Right ventricle myocardium superior (tissue), 1 donor: ENCODE results near the gene SKAP2. TPM values are rescaled to one million over a fixed set of nuclear protein-coding genes. Genes with fewer than 3 reads are reported as not detected.

ENCODE experiments used
- ATAC-seq: fragments of 200-7000 bp; cut with Tn5 transposase; one replicate; pipeline ENCODE4 v1.9.1; 2020; ENCODE audit warnings: mild to moderate bottlenecking; ENCODE audit not compliant: poor library complexity
- DNase-seq: peaks from one replicate; pipeline ENCODE4 v3.0.0-alpha.2; 2020
- intact Hi-C: fragments of 100-400 bp; cut with DNase I; formaldehyde crosslinking; loops from one replicate; pipeline ENCODE4 v1.11.2; 2022
- total RNA-seq: library from RNA; stranded (reverse); fragmentation: NEBNext Ultra II Directional; extraction: Animal tissue kit (Norgen Biotek cat#: 25700); gene quantifications from one replicate; pipeline ENCODE4 v1.2.1, GENCODE V29; 2021
- donor health status: DM: no; HTN: yes; CAD: no; lungs with severe emphysema.

SKAP2 gene
- total RNA-seq, 1 donor from 2014 or later, result 5.2 TPM

DNA sequence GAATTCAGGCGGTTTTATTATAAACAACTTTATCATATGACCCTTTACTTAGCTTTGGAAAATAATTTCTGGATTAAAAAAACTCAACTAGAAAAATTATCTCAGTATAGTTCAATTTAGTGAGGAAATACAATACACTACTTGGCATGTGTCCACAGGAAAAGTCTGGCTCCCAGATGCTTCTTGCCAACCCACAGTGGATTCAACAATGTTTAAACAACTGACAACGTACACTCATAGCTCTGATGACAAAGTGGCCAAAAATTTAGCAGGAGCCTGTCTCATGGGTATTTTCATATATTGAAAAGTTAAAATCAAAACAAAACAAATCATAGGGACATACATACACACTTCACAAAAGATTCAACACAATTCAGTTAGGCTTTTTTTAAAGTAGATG, 158.8 kb downstream of the SKAP2 start:
- no peak for DNase-seq
- no peak for ATAC-seq
- intact Hi-C loops, result no loop called here

DNA sequence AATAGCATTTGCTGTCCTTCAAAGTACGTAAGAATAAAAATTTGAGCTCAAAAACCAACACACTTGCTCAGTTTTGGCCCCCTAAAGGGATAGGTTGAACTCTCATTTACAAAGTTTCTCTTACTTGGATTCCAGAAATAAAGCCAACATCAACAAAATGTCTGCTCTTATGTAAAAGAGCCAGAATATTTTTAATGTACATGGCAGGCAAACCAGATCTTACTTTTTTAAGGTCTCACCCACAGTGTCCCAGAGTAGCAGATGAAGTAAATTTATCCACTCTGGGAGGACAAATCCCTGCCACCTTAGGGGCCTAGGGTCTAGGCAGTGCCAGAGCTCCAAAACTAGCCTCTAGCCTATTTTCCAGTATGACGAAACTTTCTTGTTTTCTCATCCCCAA, 159.6 kb downstream of the SKAP2 start:
- ATAC-seq, result no peak
- intact Hi-C loops, result no loop called here
- no peak for DNase-seq

DNA sequence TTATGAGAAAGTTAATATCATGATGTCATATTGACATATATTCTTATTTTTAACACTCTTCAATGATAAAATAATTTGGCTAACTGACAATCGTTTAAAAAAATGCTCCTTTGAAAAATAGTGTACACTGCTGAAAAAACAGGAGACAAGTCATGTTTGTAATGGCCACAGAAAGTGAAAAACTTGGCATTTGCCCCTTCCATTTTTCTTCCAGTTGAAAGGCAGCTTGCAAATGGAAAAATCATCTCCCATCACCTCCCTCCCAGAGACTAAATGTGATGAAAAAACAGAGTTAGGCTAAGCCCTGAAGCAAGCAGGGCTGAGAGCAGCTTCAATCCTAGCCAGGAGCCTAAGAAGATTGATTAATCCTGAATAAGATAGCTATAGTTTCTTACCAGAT, 160.4 kb downstream of the SKAP2 start:
- ATAC-seq (no peak), DNase-seq (no peak)
- intact Hi-C loops, result no loop called here

DNA sequence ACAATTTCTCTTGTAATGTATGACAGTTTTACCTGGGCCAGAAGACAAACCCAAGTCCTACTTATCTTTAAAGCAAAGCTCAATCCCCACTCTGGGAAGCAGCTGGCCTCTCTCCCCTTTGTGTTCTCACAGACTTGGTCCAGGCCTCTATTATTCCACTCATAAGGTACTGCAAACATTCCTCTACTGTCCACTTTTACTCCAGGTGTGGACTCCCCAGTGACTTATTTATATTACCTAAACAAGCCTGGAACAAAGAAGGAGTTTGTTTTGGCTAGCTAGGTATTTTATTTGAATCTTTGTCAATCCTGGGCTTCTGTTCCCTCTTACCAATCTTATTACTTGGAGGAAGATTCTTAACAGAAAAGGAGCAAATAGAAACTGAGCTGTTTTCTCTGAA, 163.5 kb downstream of the SKAP2 start:
- ATAC-seq, result no peak
- intact Hi-C loops, result no loop called here
- no peak for DNase-seq

DNA sequence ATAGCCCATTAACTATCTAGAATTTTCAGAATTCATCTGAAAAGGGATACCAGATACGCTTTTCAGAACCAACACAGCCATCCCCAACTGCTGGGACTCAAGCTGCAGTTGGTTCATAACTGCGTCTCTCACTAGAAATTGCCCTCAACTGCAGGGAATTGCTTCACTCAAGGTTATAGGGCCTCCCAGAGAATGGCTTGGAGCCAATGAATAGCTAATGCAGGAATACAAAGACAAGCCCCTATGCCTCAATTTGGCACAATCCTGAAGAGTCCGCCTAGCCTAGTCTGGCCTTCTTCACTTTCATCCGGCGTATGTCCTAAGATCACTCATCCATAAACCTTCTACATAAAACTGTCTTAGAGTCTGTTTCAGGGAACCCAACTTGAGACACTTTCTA, 164.0 kb downstream of the SKAP2 start:
- ATAC-seq (no peak), DNase-seq (no peak)
- intact Hi-C loops, result no loop called here

DNA sequence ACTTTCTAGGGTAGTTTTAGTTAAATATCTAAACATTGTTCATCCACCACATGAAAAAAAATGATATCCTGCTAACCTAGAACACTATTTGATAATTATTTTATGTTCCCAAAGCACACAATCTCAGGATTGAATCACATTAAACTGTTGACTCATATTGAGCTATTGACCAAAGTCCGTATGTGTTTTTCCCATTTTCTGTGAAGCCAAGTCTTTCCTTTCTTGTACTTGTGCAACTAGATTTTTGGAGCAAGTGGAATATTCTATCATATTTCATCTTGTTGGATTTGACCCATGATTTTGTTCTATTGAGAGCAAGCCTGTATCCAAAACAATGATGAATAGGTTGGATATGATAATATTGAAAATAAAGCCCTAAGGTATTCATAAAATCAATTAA, 164.6 kb downstream of the SKAP2 start:
- no peak for DNase-seq
- ATAC-seq, result no peak

DNA sequence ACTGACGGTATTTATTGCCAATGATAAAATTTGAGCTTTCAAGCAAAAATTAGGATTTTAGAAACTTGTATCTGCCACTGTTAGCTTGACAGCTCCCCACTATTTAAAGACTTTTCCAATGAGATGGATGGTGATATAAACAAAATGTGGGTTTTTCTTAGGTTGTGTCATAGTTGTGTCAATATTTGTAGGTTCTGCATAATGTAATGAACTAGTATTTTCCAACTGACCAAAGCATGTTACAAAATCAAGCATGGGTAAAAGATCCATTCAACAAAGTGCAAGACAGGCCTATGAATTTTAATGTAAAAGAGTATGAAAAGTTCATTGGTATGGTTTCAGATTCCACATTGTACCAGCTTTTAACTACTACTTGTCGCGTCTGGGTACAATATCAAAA, 165.6 kb downstream of the SKAP2 start:
- DNase-seq (no peak), ATAC-seq (no peak)
- intact Hi-C loops, result no loop called here

More for the DNA sequence above, 164.6 kb downstream of the SKAP2 start:
- intact Hi-C loops, result no loop called here

DNA sequence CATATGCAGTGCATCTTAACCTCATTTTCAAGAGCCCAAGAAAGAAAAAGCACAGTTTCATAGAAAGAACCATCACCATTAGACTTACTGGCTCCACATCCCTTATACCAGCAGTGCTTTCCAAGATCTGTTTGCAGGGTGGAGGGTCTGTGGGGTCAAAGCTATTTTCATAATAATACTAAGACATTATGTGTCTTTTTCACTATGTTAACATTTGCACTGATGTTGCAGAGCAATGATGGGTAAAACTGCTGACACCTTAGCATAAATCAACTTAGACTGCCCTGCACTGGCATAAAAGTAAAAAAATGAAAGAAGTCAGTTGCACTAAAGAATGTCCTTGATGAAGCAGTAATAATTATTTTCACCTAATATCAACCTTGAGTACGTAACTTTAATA, 166.2 kb downstream of the SKAP2 start:
- no peak for DNase-seq
- intact Hi-C loops, result no loop called here
- no peak for ATAC-seq

DNA sequence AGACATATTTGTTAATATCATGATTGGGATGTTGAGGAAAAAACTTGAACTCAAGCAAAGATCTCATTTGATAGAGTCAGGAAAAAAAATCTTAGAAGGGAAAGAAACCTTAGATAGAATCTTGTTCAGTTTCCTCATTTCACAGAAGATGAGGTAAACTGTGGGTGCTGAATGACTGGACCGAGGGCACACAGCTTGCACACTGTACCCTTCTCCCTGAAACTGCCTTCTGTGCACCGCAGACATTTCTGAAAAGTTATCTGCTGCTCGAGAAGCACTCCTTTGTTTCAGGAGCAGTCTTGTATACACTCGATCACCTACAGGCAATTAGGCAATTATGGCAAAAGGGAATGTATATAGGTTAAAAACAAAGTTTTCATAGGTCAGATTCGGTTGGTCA, 167.4 kb downstream of the SKAP2 start:
- DNase-seq (no peak), ATAC-seq (no peak)
- intact Hi-C loops, result no loop called here

DNA sequence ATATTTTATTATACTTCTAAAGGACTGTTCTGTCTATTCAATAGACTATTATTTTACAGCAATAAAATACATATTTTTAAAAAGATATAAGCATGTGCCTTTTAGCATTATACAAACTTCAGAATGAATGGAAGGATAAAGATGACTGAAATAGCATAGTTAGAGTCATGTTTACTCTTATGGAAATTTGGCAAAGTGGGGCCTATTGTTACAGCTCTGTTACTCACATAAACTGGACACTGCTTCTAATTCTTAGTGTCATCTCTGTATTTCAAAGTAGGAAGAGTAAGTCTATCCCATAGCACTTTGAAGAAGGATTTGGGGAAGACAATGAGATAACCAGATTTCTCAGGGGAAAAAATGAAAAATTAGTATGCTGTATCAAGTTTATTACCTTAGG, 168.2 kb downstream of the SKAP2 start:
- intact Hi-C loops, result no loop called here
- DNase-seq, result no peak
- no peak for ATAC-seq

DNA sequence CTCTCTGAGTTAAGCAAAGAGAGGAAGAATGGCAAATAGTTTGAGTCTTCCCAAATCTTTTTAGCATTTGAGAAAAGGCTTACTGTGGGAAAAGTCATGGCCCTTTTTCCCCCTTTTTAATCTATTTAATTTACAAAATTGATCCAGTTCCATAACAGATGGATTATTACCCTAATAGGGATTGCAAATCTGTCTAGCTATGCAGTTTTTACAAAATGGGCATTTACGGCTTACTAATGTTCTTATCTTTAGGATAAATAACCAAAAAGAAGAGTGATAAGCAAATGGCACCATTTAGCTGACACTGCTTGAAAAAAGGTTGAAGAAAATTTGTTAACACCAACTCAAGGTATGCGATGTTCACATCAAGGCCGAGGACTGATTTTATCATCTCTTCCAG, 169.7 kb downstream of the SKAP2 start:
- ATAC-seq (no peak), DNase-seq (no peak)
- intact Hi-C loops, result no loop called here

DNA sequence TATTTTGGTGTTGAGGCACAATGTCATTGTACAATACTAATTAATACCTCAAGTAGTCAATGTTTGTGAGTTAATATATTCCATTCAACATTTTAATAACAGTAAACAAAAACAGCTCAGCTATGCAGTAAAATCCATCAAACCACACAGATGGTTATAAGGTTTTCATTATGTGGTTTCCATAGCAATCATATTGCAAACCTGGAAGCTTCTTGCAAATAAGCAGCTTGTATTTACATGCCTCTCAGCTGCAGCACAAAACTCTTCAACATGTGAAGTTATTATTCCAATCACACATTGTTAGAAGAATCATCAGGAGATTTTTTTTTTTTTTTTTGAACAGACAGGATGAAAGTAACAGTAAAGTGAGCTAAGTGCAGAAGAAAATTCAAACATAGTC, 170.2 kb downstream of the SKAP2 start:
- intact Hi-C loops, result no loop called here
- ATAC-seq (no peak), DNase-seq (no peak)

DNA sequence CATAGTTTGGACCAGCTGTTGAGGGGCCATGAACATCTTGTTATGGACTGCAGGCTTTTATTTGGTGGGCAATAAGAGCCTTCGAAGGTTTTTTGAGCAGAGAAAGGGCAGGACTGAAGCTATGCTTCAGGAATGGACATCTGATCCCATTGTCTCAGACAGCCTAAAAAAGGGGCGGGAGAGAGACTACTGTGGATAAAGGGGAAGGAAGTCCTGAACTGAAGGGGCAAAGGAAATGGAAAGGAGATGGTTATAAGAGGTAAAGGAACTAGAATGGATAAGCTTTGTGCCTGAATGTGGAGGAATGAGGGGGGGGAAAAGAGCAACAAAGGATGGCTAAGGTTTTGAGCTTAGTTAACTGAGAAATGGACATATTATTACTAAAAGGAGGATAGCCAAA, 172.5 kb downstream of the SKAP2 start:
- intact Hi-C loops, result no loop called here
- DNase-seq (no peak), ATAC-seq (no peak)

DNA sequence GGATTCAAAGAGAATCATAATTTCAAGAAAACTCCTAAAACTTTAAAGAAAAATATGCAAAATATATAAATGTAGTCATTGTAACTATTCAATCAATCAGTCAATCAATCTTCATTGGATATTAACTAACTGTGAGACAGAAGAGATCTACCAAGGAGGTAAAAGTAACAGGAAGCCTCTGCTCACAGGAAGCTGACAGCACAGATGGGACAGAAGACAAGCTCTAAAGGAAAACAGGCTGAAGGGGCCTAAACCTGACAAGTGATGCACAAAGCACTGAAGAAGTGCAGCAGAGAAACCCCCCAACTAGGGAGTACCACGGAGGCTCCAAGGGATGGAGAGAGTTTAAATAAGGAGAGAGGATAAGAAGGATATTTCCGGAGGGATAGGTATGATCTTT, 173.0 kb downstream of the SKAP2 start:
- intact Hi-C loops, result no loop called here
- ATAC-seq, result no peak

DNA sequence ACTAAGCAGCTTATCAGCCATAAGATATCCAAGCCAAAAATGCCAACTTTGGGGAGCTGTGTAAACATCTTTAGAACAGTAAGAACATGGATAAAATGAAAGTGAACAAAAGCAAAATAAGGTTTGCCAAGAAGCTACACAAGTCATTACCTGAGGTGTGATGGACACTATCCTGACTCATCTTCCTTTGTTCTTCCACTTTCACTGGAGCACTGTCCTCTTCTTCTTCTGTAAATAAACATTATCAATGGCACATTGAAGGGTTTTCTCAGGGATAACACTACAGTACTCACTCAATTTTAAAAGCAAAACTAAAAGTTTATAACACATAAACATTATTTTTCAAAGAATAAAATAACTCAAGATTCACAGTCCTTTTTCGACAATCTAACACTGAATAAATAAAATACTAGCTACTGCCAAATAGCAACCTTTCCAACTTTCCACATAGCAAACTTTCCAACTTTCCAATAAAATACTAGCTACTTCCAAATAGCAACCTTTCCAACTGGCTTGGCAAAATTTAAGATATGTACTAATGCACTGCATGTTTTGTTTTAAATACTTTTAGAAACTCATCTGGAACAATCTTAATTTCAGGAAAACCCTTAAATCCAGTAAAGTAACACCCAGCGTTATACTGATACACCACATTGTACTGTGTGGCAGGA, 174.1 kb downstream of the SKAP2 start:
- DNase-seq (no peak), ATAC-seq (no peak)
- intact Hi-C loops, result no loop called here

More for the DNA sequence above, 173.0 kb downstream of the SKAP2 start:
- no peak for DNase-seq

DNA sequence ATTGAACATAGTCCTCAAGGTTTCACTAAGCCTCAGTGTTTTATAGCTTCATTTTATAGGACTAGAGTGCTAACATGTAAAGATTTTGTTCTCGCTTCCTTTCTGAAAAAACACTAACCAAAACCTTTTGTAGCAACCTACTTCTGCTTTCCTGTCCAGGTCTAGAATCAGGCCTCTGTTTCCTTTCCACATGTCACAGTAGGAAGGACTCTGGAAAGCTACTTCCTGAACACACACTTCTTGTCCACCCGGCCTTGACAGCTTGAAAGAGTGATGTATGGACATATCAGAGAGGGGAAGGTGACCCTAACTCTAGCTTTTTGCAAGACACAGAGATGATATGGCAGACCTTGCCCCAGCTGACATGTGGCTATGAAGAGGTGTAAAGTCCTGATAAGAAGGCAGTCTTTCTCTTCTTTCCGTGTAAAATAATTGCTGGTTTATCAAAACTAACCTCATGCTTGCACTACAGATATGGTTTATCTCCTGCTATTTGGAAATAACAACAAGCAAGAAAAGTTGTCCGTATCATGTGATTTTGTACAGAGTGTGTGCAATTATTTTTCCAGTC, 175.4 kb downstream of the SKAP2 start:
- no peak for DNase-seq
- intact Hi-C loops, result no loop called here
- ATAC-seq, result no peak

DNA sequence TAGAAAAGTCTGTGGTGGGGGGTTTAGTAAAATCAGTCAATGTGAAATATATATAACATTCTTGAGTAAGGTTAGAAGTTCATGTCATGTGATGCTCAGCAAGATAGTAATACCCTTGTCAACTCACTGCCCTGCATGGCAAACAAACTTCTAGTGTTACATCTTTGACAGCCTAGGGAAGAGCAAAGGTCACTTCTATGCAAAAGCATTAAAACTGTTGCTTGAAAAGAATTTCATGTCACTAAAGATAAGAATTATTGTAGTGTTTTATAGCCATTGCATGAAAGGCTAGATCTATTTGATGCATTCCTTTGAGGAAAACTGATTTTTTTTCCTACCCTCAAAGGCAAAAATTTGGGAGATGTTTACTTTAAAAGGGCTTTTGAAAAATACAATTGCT, 176.0 kb downstream of the SKAP2 start:
- DNase-seq (no peak), ATAC-seq (no peak)
- intact Hi-C loops, result no loop called here

DNA sequence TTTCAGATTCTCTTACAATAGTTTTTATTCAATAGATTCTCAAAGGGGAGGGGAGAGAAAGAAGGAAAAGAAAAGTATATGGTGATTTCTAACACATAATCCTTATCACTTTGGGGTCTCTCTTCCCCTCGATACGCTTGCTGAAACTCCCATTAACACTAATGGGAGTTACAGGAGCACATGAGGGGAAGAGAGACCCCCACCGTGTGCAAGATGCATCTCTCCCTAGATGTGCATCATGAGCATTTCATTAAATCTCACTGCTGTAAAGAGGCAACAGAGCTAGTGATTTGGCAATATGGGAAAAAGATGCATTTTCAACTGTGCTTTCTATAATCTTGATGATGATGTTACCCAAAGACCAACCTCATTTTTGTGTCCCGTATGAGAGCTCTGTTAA, 177.4 kb downstream of the SKAP2 start:
- no peak for DNase-seq
- intact Hi-C loops, result no loop called here

DNA sequence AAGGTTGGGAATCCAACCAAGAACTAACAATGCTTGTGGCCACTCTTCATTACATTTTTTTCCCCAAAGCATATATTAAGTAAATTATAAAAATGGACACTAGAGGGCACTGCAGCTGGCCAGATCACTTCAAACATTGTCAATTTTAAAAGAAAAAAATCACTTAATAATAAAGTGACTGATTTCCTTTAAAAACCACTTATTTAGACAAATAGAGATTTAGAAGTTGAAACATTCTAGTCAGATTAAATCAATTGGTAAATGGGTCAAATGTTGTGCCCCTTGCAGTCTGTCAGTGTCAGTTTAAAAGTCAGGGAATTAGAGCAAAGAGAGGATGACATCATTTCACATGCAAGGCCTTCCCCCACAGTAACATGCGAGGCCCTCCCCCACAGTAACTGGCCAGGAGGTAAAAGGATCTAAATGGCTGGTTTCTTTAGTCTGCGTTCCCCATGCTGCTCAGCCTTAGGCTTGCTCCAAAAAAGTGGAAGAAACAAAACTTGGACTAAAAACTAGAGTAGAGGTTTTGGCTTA, 177.9 kb downstream of the SKAP2 start:
- intact Hi-C loops, result no loop called here
- DNase-seq (no peak), ATAC-seq (no peak)

More for the DNA sequence above, 177.4 kb downstream of the SKAP2 start:
- ATAC-seq, result no peak

DNA sequence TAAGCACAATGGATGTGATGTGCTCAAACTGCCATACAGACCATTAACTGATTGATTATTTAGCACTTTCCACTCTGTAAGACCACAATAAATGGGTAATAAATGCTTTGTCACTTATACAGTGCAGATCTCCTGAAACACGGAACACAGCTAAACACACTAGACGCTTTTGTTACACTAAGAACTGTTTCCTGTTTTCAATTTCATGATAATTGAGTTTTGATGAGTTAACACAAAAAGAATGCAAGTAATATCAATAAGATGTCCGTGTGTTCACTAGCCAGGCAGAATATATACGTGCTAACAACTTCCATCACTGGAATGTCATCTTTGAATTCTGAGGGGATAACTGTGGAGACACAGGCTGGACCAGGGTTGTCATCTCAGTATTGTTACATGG, 178.8 kb downstream of the SKAP2 start:
- ATAC-seq (no peak), DNase-seq (no peak)
- intact Hi-C loops, result no loop called here

DNA sequence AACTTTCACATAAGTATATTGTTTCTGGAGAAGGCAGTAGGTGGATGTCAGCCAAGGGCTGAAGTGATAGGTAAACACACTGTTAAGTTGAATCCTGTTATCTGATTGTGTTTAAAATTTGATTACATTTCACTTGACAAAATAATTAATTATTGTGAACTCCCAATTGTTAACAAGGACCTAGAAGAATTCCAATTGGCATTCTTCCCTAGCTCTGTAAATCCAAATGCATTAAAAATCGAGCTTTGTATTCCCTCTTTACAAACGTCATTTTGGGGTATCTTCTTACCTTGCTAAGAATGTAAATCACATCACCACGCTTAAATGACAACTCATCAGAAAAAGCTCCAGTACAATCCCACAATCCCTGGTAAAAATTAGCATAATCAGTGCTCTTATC, 179.9 kb downstream of the SKAP2 start:
- intact Hi-C loops, result loop anchor here (5.0 kb wide), 1 partner anchor 478 kb away; no protein-coding TSS in a partner anchor
- no peak for ATAC-seq
- no peak for DNase-seq
